Measurements from ENCODE around the gene CTAGE8.
"Not testable (repeated sequence)": the region's sequence is repeated elsewhere in the genome, so short reads cannot be mapped to it uniquely, and the experiment has no call there.

The CTAGE8 gene

GRCh38 chr7:144256112-144256511 is 13.0 kb downstream of the CTAGE8 start:
- no peak for DNase-seq

GRCh38 chr7:144255471-144255897 is 13.6 kb downstream of the CTAGE8 start:
- DNase-seq, result no peak

GRCh38 chr7:144252307-144252706 is 16.8 kb downstream of the CTAGE8 start:
- not testable (repeated sequence) for DNase-seq

- DNase-seq, result not testable (repeated sequence)
Measured at GRCh38 chr7:144247674-144248330, 21.3 kb downstream of the CTAGE8 start.

DNA sequence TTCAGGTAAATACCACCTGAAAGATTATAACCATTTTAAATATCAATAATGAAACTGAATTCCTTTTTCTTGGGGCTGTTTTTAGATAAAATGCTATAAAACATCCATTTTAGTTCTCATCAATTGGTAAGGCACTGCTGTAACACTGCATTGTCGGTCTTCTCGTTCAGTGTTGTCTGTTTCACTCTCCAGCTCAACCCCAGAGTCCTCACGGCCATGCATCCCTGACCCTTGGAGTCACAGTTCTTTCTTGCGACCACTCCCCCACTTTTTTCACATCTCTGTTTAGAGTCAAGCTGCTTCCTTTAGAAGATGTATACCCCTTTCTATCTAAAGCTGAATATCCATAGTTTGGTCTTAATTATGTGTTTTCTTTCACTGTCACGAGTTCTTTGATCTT is 22.1 kb downstream of the CTAGE8 start:
- not testable (repeated sequence) for DNase-seq

DNA sequence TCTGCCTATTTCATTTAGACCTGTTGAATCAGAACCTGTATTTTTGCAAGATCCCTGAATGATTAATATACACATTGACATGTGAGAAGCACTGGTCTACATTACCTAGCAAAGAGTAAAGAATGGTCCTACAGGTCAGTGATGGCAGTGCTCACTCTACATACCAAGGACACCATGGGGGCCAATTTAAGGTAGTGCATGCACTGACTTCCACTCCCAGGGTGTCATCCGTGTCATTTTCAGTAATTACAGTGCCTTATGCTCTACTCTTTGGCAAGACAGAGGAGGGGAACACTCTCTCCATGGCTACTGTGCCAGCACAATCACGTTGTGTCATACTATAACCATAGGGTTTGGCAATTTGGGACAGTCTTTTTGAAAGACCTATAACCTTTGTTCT is 23.7 kb downstream of the CTAGE8 start:
- DNase-seq, result not testable (repeated sequence)

DNA sequence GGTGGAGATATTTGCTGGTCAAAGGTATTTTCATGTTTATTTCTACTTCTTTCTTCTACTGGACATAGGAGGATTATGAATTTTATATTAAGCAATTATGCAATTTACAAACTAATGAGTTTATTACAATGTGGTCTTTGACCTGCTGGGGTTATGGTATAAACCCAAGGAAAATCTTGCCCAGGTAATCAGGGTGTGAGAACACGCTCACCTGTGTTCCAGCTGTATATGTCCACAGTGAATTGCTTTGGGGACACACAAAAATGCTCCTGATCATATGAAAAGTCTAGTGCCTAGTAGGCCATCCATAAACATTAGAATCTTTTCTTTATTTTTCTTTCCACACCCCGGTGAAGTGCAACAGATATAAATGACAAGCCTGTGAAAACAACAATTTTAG is 29.7 kb downstream of the CTAGE8 start, which contains the start of gene OR2A42:
OR2A42 (minus strand) TSS at position 241 of the 400 bp plus-strand sequence. CDS start 6,762 bp downstream, outside the sequence.
- not testable (repeated sequence) for DNase-seq

DNA sequence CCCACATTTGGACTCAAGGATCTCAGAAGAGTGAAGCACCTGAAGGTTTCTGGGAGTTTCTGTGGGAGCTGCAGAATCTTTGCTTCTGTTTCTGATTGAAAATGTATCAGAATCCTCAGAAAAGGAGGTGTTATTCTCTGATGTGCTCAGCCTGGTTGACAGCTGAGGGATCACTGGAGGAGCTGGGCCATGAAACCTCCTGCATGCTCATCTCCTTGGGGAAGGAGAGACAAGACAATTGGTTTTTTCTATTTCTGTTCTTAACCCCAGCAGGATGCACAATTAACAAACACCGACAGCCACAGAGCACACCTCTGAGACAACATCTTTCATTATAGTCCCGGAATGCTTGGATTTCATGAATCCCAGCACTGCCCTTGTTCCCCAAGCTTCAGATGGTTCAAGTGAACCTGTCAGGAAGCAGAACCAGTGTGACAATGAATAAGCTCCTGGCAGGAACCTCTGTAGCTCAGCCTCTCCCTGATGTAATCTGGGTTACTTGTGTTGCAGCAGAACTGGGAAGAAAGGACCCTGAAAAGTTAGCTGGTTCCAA is 30.5 kb downstream of the CTAGE8 start:
- DNase-seq, result not testable (repeated sequence)

DNA sequence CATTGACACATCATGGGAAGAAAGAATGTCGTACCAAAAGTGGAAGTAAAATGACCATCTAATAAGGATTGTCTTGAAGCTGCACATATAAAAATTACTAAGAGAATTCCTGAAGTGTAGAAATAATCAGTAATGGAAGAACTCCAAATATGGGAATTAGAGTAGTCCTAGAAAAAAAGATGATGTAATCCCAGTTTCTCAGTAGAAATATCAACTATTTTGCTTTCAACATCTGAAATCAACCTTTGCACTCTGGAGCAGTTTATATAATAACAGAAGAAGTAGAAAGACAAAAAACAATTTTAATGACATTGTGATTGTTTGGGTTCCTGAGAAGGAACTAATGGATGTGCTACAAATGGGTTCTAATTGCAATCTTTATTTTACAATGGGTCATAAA is 36.0 kb downstream of the CTAGE8 start:
- DNase-seq, result not testable (repeated sequence)

- DNase-seq, result not testable (repeated sequence)
Measured at GRCh38 chr7:144231027-144231426, 38.1 kb downstream of the CTAGE8 start.

- DNase-seq, result not testable (repeated sequence)
Measured at GRCh38 chr7:144228810-144229209, 40.3 kb downstream of the CTAGE8 start.

- not testable (repeated sequence) for DNase-seq
Measured at GRCh38 chr7:144226866-144227265, 42.2 kb downstream of the CTAGE8 start.

DNA sequence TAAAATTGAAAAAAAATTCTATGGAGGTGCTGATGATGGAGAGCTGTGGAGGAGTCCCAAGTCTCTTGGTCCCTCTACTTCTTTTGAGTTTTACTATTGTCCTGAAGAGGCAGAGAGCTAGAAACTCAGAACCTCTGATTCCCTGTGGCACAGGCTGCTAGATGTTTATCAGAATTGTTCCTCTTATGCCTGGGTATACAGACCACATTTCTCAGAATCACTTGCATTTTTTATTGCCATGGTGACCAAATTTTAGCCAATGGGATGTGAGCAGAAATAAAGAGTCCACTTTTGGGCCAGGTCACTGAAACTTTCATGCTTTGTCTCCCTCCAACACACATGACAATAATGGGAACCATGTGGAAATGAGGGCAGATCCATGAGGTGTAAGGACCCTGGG is 45.4 kb downstream of the CTAGE8 start:
- DNase-seq, result not testable (repeated sequence)

GRCh38 chr7:144220531-144220930 is 48.6 kb downstream of the CTAGE8 start:
- DNase-seq, result not testable (repeated sequence)

GRCh38 chr7:144219149-144219548 is 49.9 kb downstream of the CTAGE8 start:
- not testable (repeated sequence) for DNase-seq

- not testable (repeated sequence) for DNase-seq
Measured at GRCh38 chr7:144218581-144218980, 50.5 kb downstream of the CTAGE8 start.

DNA sequence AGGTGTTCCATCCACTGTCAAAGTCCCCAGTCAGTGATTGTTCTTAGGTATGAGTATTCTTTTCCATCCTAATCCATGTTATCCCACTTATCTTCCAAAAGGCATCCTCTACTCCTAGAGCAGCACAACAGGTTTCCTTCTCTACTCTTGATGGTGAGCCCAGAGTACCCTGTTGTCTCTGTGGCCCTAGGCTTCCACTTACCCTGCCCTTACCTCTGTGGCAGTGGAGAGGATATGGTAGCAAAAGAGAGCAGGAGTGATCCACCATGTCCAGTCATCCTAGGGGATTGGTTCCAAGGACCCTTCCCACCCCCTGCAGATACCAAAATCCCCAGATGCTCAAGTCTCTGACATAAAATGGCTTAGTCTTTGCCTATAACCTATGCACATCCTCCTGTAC is 51.9 kb downstream of the CTAGE8 start:
- not testable (repeated sequence) for DNase-seq

All from AML-193 (cell line).